Endothelial cell (in vitro differentiated cells): ENCODE data around the gene YEATS4. TPM values are rescaled to one million over a fixed set of nuclear protein-coding genes. Genes with fewer than 3 reads are reported as not detected.
A peak's percentile ranks its signal among the peaks of the same experiment; 100 is the strongest.

Source experiments
- DNase-seq: peaks from one replicate; pipeline ENCODE4 v3.0.0; 2021; ENCODE audit warnings: low spot score
- H3K27ac Mint-ChIP-seq: one replicate; pipeline ENCODE4 v1.8.0; 2021; ENCODE audit warnings: mixed read lengths, inconsistent platforms; ENCODE audit not compliant: unreplicated experiment
- H3K27me3 Mint-ChIP-seq: one replicate; pipeline ENCODE4 v1.8.0; 2021; ENCODE audit warnings: mild to moderate bottlenecking, moderate library complexity, mixed read lengths, inconsistent platforms; ENCODE audit not compliant: unreplicated experiment
- H3K36me3 Mint-ChIP-seq: one replicate; pipeline ENCODE4 v1.8.0; 2021; ENCODE audit warnings: mild to moderate bottlenecking, low read depth, mixed read lengths, inconsistent platforms; ENCODE audit not compliant: unreplicated experiment
- H3K4me1 Mint-ChIP-seq: one replicate; pipeline ENCODE4 v1.8.0; 2021; ENCODE audit warnings: mild to moderate bottlenecking, mixed read lengths, inconsistent platforms; ENCODE audit not compliant: unreplicated experiment
- H3K4me3 Mint-ChIP-seq: one replicate; pipeline ENCODE4 v1.8.0; 2021; ENCODE audit warnings: mild to moderate bottlenecking, mixed read lengths, inconsistent platforms; ENCODE audit not compliant: unreplicated experiment
- H3K9me3 Mint-ChIP-seq: one replicate; pipeline ENCODE4 v1.8.0; 2021; ENCODE audit warnings: mixed read lengths, inconsistent platforms; ENCODE audit not compliant: unreplicated experiment
- CTCF ChIP-seq: fragments of 200-600 bp; sonication (generic); IDR thresholded peaks from one replicate; pipeline ENCODE4 v1.5.0; 2021; ENCODE audit warnings: antibody characterized with exemption; ENCODE audit not compliant: unreplicated experiment
- total RNA-seq: library from RNA; stranded (reverse); fragmentation: NEBNext Ultra II Directional; extraction: Animal tissue kit (Norgen Biotek cat#: 25700); gene quantifications from one replicate; pipeline ENCODE4 v1.2.1, GENCODE V29; 2021; ENCODE audit not compliant: unreplicated experiment

YEATS4 gene
- total RNA-seq, 1 donor from 2014 or later, result 16.8 TPM

GRCh38 chr12:69410571-69410970 is 51.0 kb downstream of the YEATS4 start:
- TF ChIP-seq CTCF, result no peak
- Mint-ChIP-seq H3K27me3 (peaks cover 3% of the 10 kb centered on the region), H3K4me1 (no peaks in the 10 kb centered on the region), H3K36me3 (no peaks in the 10 kb centered on the region), H3K4me3 (no peak overlapping the region), H3K27ac (no peak overlapping the region), H3K9me3 (no peaks in the 10 kb centered on the region)
- no peak for DNase-seq

- TF ChIP-seq CTCF, result no peak
- H3K27me3 Mint-ChIP-seq, result peaks cover 3% of the 10 kb centered on the region
- no peaks in the 10 kb centered on the region for H3K36me3 Mint-ChIP-seq
- H3K27ac Mint-ChIP-seq, result peak overlapping the region; percentile 27
- DNase-seq, result no peak
- H3K4me1 Mint-ChIP-seq, result no peaks in the 10 kb centered on the region
- H3K9me3 Mint-ChIP-seq, result no peaks in the 10 kb centered on the region
- no peak overlapping the region for H3K4me3 Mint-ChIP-seq
Observed at GRCh38 chr12:69412655-69413054, 53.1 kb downstream of the YEATS4 start.

GRCh38 chr12:69415471-69416275 is 56.1 kb downstream of the YEATS4 start:
- peak; percentile 63 for TF ChIP-seq CTCF
- Mint-ChIP-seq H3K27ac (no peak overlapping the region), H3K27me3 (peaks cover 3% of the 10 kb centered on the region), H3K4me1 (no peaks in the 10 kb centered on the region), H3K4me3 (no peak overlapping the region), H3K9me3 (no peaks in the 10 kb centered on the region), H3K36me3 (no peaks in the 10 kb centered on the region)
- peak; percentile 48 for DNase-seq

- H3K27me3 Mint-ChIP-seq, result peaks cover 3% of the 10 kb centered on the region
- no peaks in the 10 kb centered on the region for H3K9me3 Mint-ChIP-seq
- no peak for DNase-seq
- H3K4me1 Mint-ChIP-seq, result no peaks in the 10 kb centered on the region
- no peaks in the 10 kb centered on the region for H3K36me3 Mint-ChIP-seq
- TF ChIP-seq CTCF, result no peak
- H3K27ac Mint-ChIP-seq, result no peak overlapping the region
- H3K4me3 Mint-ChIP-seq, result no peak overlapping the region
Observed at GRCh38 chr12:69417231-69417630, 57.7 kb downstream of the YEATS4 start.

- Mint-ChIP-seq H3K9me3 (no peaks in the 10 kb centered on the region), H3K4me3 (no peak overlapping the region), H3K4me1 (no peaks in the 10 kb centered on the region), H3K27me3 (peaks cover 3% of the 10 kb centered on the region), H3K27ac (no peak overlapping the region), H3K36me3 (no peaks in the 10 kb centered on the region)
- no peak for DNase-seq
- TF ChIP-seq CTCF, result no peak
Observed at GRCh38 chr12:69417741-69418167, 58.2 kb downstream of the YEATS4 start.
